ENCODE data around the gene ZBTB39. TPM values are rescaled to one million over a fixed set of nuclear protein-coding genes. Genes with fewer than 3 reads are reported as not detected.
"Not testable (repeated sequence)": the region's sequence is repeated elsewhere in the genome, so short reads cannot be mapped to it uniquely, and the experiment has no call there.

Gene ZBTB39
- total and polyA plus RNA-seq, 2 donors (not counting 1 experiment from before 2014, with no cell fraction given), result 5.4 to 13.9 TPM

DNA sequence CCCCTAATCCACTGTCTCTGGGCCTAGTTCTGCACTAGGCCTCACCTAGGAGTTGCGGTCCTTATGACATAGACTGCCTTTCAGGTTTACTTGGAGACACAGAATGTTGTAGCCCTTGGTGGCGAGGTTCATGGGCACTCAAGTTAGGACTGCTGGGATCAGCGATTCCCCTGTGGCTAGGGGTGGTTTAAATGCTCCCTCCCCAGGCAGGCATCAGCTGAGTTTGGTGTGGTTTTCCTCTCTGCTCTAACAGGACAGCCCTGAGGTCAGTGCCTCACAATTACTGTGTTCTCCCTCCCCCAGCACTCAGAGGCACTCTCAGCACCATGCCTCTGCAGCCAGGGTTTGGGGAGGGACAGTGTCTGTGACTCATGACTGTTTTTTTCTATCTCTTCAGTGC lies 26.7 kb downstream of the ZBTB39 start:
- no peak overlapping the region for H3K4me2 ChIP-seq (replicated peaks; ENCODE audit: low read depth, low read length, poor library complexity, severe bottlenecking)
- Mint-ChIP-seq H3K4me3 (no peak overlapping the region), H3K9me3 (ENCODE audit: insufficient read depth) (no peaks in the 10 kb centered on the region), H3K27ac (no peak overlapping the region), H3K27me3 (no peaks in the 10 kb centered on the region), H3K4me1 (no peaks in the 10 kb centered on the region)
- WGBS (ENCODE audit: insufficient coverage), result 92% methylated on average over 3 of the region's 3 CpGs
- H3K4me3 ChIP-seq (ENCODE audit: control extremely low read depth in 1 of 5, extremely low read depth in 1 of 5, insufficient read depth in 1 of 5, low read depth in 2 of 5, low read length in 4 of 5), result no peak overlapping the region
- no peak overlapping the region for H2AFZ ChIP-seq (ENCODE audit: insufficient read depth, low read depth, low read length, poor library complexity, severe bottlenecking)
- no peak overlapping the region for H3K27ac ChIP-seq (ENCODE audit: low read length in 2 of 2)
- ChIA-PET POLR2A (no interaction called here), CTCF (no interaction called here)
- intact Hi-C loops (cut with micrococcal nuclease), result no loop called here
- no peaks in the 10 kb centered on the region for H3K27me3 ChIP-seq (replicated peaks in 1 of 4; ENCODE audit: control extremely low read depth in 1 of 4, control insufficient read depth in 3 of 4, insufficient read depth in 4 of 4, low read length in 3 of 4)
- H3K79me2 ChIP-seq (ENCODE audit: control insufficient read depth, insufficient read depth, low read length), result no peaks in the 10 kb centered on the region
- H3K9me3 ChIP-seq (ENCODE audit: control extremely low read depth in 1 of 3, control insufficient read depth in 2 of 3, insufficient read depth in 1 of 3, low read length in 2 of 3), result no peaks in the 10 kb centered on the region
- H3K9ac ChIP-seq (ENCODE audit: low read length), result no peak overlapping the region
- no peaks in the 10 kb centered on the region for H4K20me1 ChIP-seq (ENCODE audit: control insufficient read depth, insufficient read depth, low read length, poor library complexity, severe bottlenecking)
- no peaks in the 10 kb centered on the region for H3K36me3 ChIP-seq (replicated peaks in 1 of 2; ENCODE audit: control extremely low read depth in 1 of 2, control insufficient read depth in 1 of 2, extremely low read depth in 1 of 2, insufficient read depth in 2 of 2, low read length in 1 of 2)
- DNase-seq, result no peak
- H3K4me1 ChIP-seq (ENCODE audit: control insufficient read depth in 2 of 2, insufficient read depth in 2 of 2, low read length in 2 of 2), result no peaks in the 10 kb centered on the region
- TF ChIP-seq EZH2 (IDR thresholded peaks at IDR 0.05; ENCODE audit: borderline replicate concordance, insufficient read depth, low read depth, low read length, poor library complexity, severe bottlenecking) (no peak), CTCF (IDR thresholded peaks at IDR 0.05) (no peak)
- ATAC-seq (ENCODE audit: low read depth), result no peak

GRCh38 chr12:56978397-56979138 lies 27.8 kb downstream of the ZBTB39 start:
- 97% methylated on average over 3 of the region's 3 CpGs for WGBS (ENCODE audit: insufficient coverage)
- no peak overlapping the region for H3K27ac ChIP-seq (ENCODE audit: low read length in 2 of 2)
- no peaks in the 10 kb centered on the region for H3K9me3 Mint-ChIP-seq (ENCODE audit: insufficient read depth)
- no peak overlapping the region for H3K9ac ChIP-seq (ENCODE audit: low read length)
- ChIA-PET POLR2A (no interaction called here), CTCF (no interaction called here)
- TF ChIP-seq CTCF (IDR thresholded peaks at IDR 0.05) (no peak), EZH2 (IDR thresholded peaks at IDR 0.05; ENCODE audit: borderline replicate concordance, insufficient read depth, low read depth, low read length, poor library complexity, severe bottlenecking) (no peak)
- H3K9me3 ChIP-seq (ENCODE audit: control extremely low read depth in 1 of 3, control insufficient read depth in 2 of 3, insufficient read depth in 1 of 3, low read length in 2 of 3), result no peaks in the 10 kb centered on the region
- DNase-seq (no peak), ATAC-seq (ENCODE audit: low read depth) (no peak)
- no peaks in the 10 kb centered on the region for H3K27me3 Mint-ChIP-seq
- H3K4me1 ChIP-seq (ENCODE audit: control insufficient read depth in 2 of 2, insufficient read depth in 2 of 2, low read length in 2 of 2), result no peaks in the 10 kb centered on the region
- H4K20me1 ChIP-seq (ENCODE audit: control insufficient read depth, insufficient read depth, low read length, poor library complexity, severe bottlenecking), result no peaks in the 10 kb centered on the region
- no peak overlapping the region for H3K27ac Mint-ChIP-seq
- no peaks in the 10 kb centered on the region for H3K4me1 Mint-ChIP-seq
- H3K4me3 ChIP-seq (ENCODE audit: control extremely low read depth in 1 of 5, extremely low read depth in 1 of 5, insufficient read depth in 1 of 5, low read depth in 2 of 5, low read length in 4 of 5), result no peak overlapping the region
- no peaks in the 10 kb centered on the region for H3K36me3 ChIP-seq (replicated peaks in 1 of 2; ENCODE audit: control extremely low read depth in 1 of 2, control insufficient read depth in 1 of 2, extremely low read depth in 1 of 2, insufficient read depth in 2 of 2, low read length in 1 of 2)
- no peak overlapping the region for H2AFZ ChIP-seq (ENCODE audit: insufficient read depth, low read depth, low read length, poor library complexity, severe bottlenecking)
- H3K27me3 ChIP-seq (replicated peaks in 1 of 4; ENCODE audit: control extremely low read depth in 1 of 4, control insufficient read depth in 3 of 4, insufficient read depth in 4 of 4, low read length in 3 of 4), result no peaks in the 10 kb centered on the region
- no peak overlapping the region for H3K4me2 ChIP-seq (replicated peaks; ENCODE audit: low read depth, low read length, poor library complexity, severe bottlenecking)
- intact Hi-C loops (cut with micrococcal nuclease), result no loop called here
- H3K4me3 Mint-ChIP-seq, result no peak overlapping the region
- H3K79me2 ChIP-seq (ENCODE audit: control insufficient read depth, insufficient read depth, low read length), result no peaks in the 10 kb centered on the region

GRCh38 chr12:56977361-56977760 lies 29.0 kb downstream of the ZBTB39 start:
- POLR2A ChIA-PET; DNase-seq; H3K27me3 ChIP-seq (replicated peaks in 1 of 4; ENCODE audit: control extremely low read depth in 1 of 4, control insufficient read depth in 3 of 4, insufficient read depth in 4 of 4, low read length in 3 of 4); ATAC-seq (ENCODE audit: low read depth); H3K27ac Mint-ChIP-seq; H3K9ac ChIP-seq (ENCODE audit: low read length); H3K4me3 ChIP-seq (ENCODE audit: control extremely low read depth in 1 of 5, extremely low read depth in 1 of 5, insufficient read depth in 1 of 5, low read depth in 2 of 5, low read length in 4 of 5); H4K20me1 ChIP-seq (ENCODE audit: control insufficient read depth, insufficient read depth, low read length, poor library complexity, severe bottlenecking); H3K4me1 ChIP-seq (ENCODE audit: control insufficient read depth in 2 of 2, insufficient read depth in 2 of 2, low read length in 2 of 2); H3K4me1 Mint-ChIP-seq; H3K9me3 Mint-ChIP-seq (ENCODE audit: insufficient read depth); H3K4me3 Mint-ChIP-seq; H3K36me3 ChIP-seq (replicated peaks in 1 of 2; ENCODE audit: control extremely low read depth in 1 of 2, control insufficient read depth in 1 of 2, extremely low read depth in 1 of 2, insufficient read depth in 2 of 2, low read length in 1 of 2); H3K27ac ChIP-seq (ENCODE audit: low read length in 2 of 2); intact Hi-C loops (cut with micrococcal nuclease); H3K9me3 ChIP-seq (ENCODE audit: control extremely low read depth in 1 of 3, control insufficient read depth in 2 of 3, insufficient read depth in 1 of 3, low read length in 2 of 3); H3K27me3 Mint-ChIP-seq; H3K4me2 ChIP-seq (replicated peaks; ENCODE audit: low read depth, low read length, poor library complexity, severe bottlenecking); H2AFZ ChIP-seq (ENCODE audit: insufficient read depth, low read depth, low read length, poor library complexity, severe bottlenecking); H3K79me2 ChIP-seq (ENCODE audit: control insufficient read depth, insufficient read depth, low read length); CTCF ChIA-PET: not testable (repeated sequence)
- whole genome bisulfite sequencing (ENCODE audit: insufficient coverage), result no CpG with 5 or more reads among the region's 4 CpGs

Data from B cell (primary cell).